Measurements from ENCODE around the gene TMOD3.

The TMOD3 gene

GRCh38 chr15:51838270-51838669, 8.8 kb downstream of the TMOD3 start:
- peaks cover 51% of the 10 kb centered on the region for H3K4me1 ChIP-seq (ENCODE audit: control insufficient read depth, low read length)
- peak overlapping the region; percentile 41 for H3K4me3 ChIP-seq (ENCODE audit: low read length)
- no peak overlapping the region for H3K27ac ChIP-seq (ENCODE audit: low read depth, low read length)
- peaks cover 19% of the 10 kb centered on the region; the same call in 1 of the 2 replicates for H4K20me1 ChIP-seq (ENCODE audit: control insufficient read depth, insufficient read depth, low read depth, low read length)
- no peaks in the 10 kb centered on the region for H3K36me3 ChIP-seq (ENCODE audit: control insufficient read depth, low read length)
- peaks cover 97% of the 10 kb centered on the region for H3K79me2 ChIP-seq (ENCODE audit: control insufficient read depth, low read length)
- no peak for TF ChIP-seq EZH2phosphoT487 (IDR thresholded peaks at IDR 0.05; ENCODE audit: borderline replicate concordance, low read length)
- TF ChIP-seq CTCF (IDR thresholded peaks at IDR 0.05; ENCODE audit: low read depth, low read length, poor library complexity, severe bottlenecking) = no peak
- H3K27me3 ChIP-seq (ENCODE audit: control insufficient read depth, low read length) = no peaks in the 10 kb centered on the region
- peak overlapping the region; percentile 55 for H3K4me2 ChIP-seq (ENCODE audit: low read length)
- H3K9me3 ChIP-seq (ENCODE audit: control insufficient read depth, insufficient read depth, low read length) = no peaks in the 10 kb centered on the region
- no peaks in the 10 kb centered on the region for H3F3A ChIP-seq (ENCODE audit: control insufficient read depth, insufficient read depth)
- H3K9me2 ChIP-seq (replicated peaks; ENCODE audit: control insufficient read depth, low read length) = no peaks in the 10 kb centered on the region

DNA sequence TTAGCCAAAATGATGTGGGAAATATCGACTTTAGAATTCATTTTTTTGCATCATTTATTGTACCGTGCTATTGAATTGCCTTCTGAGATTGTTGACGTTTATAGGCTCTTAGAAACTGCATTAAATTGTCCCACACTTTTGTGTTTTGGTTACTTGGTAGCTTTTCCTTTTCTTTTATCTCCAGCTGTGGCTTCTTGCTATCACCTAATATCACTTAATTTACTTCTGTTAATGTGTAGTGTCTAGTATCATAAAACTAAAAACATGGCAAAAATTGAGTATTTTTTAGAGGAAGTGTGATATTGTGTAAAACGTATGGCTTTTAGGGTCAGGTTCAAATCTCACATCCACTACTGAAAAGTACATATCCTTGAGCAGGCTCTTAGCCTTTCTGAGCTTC, 11.2 kb downstream of the TMOD3 start:
- Histone ChIP-seq H3K9me2 (replicated peaks; ENCODE audit: control insufficient read depth, low read length) (no peaks in the 10 kb centered on the region), H4K20me1 (ENCODE audit: control insufficient read depth, insufficient read depth, low read depth, low read length) (peaks cover 17% of the 10 kb centered on the region; the same call in 1 of the 2 replicates), H3K4me2 (ENCODE audit: low read length) (no peak overlapping the region), H3F3A (ENCODE audit: control insufficient read depth, insufficient read depth) (no peaks in the 10 kb centered on the region), H3K27ac (ENCODE audit: low read depth, low read length) (no peak overlapping the region), H3K4me1 (ENCODE audit: control insufficient read depth, low read length) (peaks cover 41% of the 10 kb centered on the region), H3K9me3 (ENCODE audit: control insufficient read depth, insufficient read depth, low read length) (no peaks in the 10 kb centered on the region), H3K27me3 (ENCODE audit: control insufficient read depth, low read length) (no peaks in the 10 kb centered on the region), H3K36me3 (ENCODE audit: control insufficient read depth, low read length) (no peaks in the 10 kb centered on the region), H3K4me3 (ENCODE audit: low read length) (no peak overlapping the region), H3K79me2 (ENCODE audit: control insufficient read depth, low read length) (peaks cover 97% of the 10 kb centered on the region)
- no peak for TF ChIP-seq EZH2phosphoT487 (IDR thresholded peaks at IDR 0.05; ENCODE audit: borderline replicate concordance, low read length)
- TF ChIP-seq CTCF (IDR thresholded peaks at IDR 0.05; ENCODE audit: low read depth, low read length, poor library complexity, severe bottlenecking) = no peak

- H3K4me2 ChIP-seq (ENCODE audit: low read length) = no peak overlapping the region
- H3K27ac ChIP-seq (ENCODE audit: low read depth, low read length) = no peak overlapping the region
- no peaks in the 10 kb centered on the region for H3K36me3 ChIP-seq (ENCODE audit: control insufficient read depth, low read length)
- no peak for TF ChIP-seq CTCF (IDR thresholded peaks at IDR 0.05; ENCODE audit: low read depth, low read length, poor library complexity, severe bottlenecking)
- no peak for TF ChIP-seq EZH2phosphoT487 (IDR thresholded peaks at IDR 0.05; ENCODE audit: borderline replicate concordance, low read length)
- peaks cover 17% of the 10 kb centered on the region; the same call in 1 of the 2 replicates for H4K20me1 ChIP-seq (ENCODE audit: control insufficient read depth, insufficient read depth, low read depth, low read length)
- H3K9me2 ChIP-seq (replicated peaks; ENCODE audit: control insufficient read depth, low read length) = no peaks in the 10 kb centered on the region
- no peak overlapping the region for H3K4me3 ChIP-seq (ENCODE audit: low read length)
- H3K27me3 ChIP-seq (ENCODE audit: control insufficient read depth, low read length) = no peaks in the 10 kb centered on the region
- peaks cover 42% of the 10 kb centered on the region for H3K4me1 ChIP-seq (ENCODE audit: control insufficient read depth, low read length)
- no peaks in the 10 kb centered on the region for H3K9me3 ChIP-seq (ENCODE audit: control insufficient read depth, insufficient read depth, low read length)
- no peaks in the 10 kb centered on the region for H3F3A ChIP-seq (ENCODE audit: control insufficient read depth, insufficient read depth)
- H3K79me2 ChIP-seq (ENCODE audit: control insufficient read depth, low read length) = peaks cover 96% of the 10 kb centered on the region
Observed at GRCh38 chr15:51841406-51842040, 12.1 kb downstream of the TMOD3 start.

Measured in DOHH2 (cell line).